SK-N-SH (cell line): ENCODE measurements around the gene LRRC46. TPM values are rescaled to one million over a fixed set of nuclear protein-coding genes. Genes with fewer than 3 reads are reported as not detected.

Experiments
- CTCF ChIA-PET: fragments of 300-600, 350-600 bp; formaldehyde crosslinking; extraction: SDS; loops from one replicate; lab custom pipeline; 2021; lab: Yijun Ruan, JAX
- POLR2A ChIA-PET: fragments of 350-600 bp; sonication (Branson Sonifier 250); formaldehyde crosslinking; extraction: SDS; loops from one replicate; lab custom pipeline; 2020; ENCODE audit warnings: antibody characterized with exemption, inconsistent platforms; lab: Yijun Ruan, JAX
- DNase-seq: peaks from one replicate; pipeline ENCODE4 v3.0.0; 2012
- H2AFZ ChIP-seq: fragments of 200-600 bp; sonication (generic); 2 replicates; pipeline ENCODE4 v1.8.1; 2016; ENCODE audit warnings: antibody characterized with exemption, mild to moderate bottlenecking, low read depth
- H3F3A ChIP-seq: fragments of 200-600 bp; sonication (generic); replicated peaks from 2 replicates; pipeline ENCODE3; 2016; ENCODE audit warnings: antibody characterized with exemption, mild to moderate bottlenecking; ENCODE audit not compliant: insufficient read depth
- H3K27ac ChIP-seq, 2 experiments: fragments of 200-500 bp in 1 of 2; fragments of 200-600 bp in 1 of 2; sonication (Bioruptor generic) in 1 of 2; sonication (generic), shearing (Covaris generic) in 1 of 2; 2 replicates each; pipeline versions ENCODE4 v1.5.1 to v1.6.1; 2014 to 2016; ENCODE audit warnings: low read depth in 2 of 2, inconsistent platforms in 1 of 2, low read length in 1 of 2, mild to moderate bottlenecking in 1 of 2, mixed read lengths in 1 of 2
- H3K27me3 ChIP-seq: fragments of 200-600 bp; sonication (generic), shearing (Covaris generic); 2 replicates; pipeline ENCODE4 v1.6.1; 2016; ENCODE audit warnings: mixed run types; ENCODE audit not compliant: insufficient read depth
- H3K36me3 ChIP-seq, 2 experiments: fragments of 200-500 bp in 1 of 2; fragments of 200-600 bp in 1 of 2; sonication (Bioruptor generic) in 1 of 2; sonication (generic) in 1 of 2; replicated peaks in 1 of 2; 2 replicates each; pipeline versions ENCODE3 to v1.5.1; 2014 to 2016; ENCODE audit warnings: low read length in 1 of 2, mild to moderate bottlenecking in 1 of 2; ENCODE audit not compliant: insufficient read depth in 2 of 2, control insufficient read depth in 1 of 2
- H3K4me1 ChIP-seq, 2 experiments: fragments of 200-500 bp in 1 of 2; fragments of 200-600 bp in 1 of 2; sonication (Bioruptor generic) in 1 of 2; sonication (generic), shearing (Covaris generic) in 1 of 2; 2 replicates each; pipeline versions ENCODE4 v1.5.1 to v1.6.1; 2014 to 2016; ENCODE audit warnings: low read depth in 1 of 2, low read length in 1 of 2, mixed run types in 1 of 2; ENCODE audit not compliant: insufficient read depth in 2 of 2, control insufficient read depth in 1 of 2
- H3K4me2 ChIP-seq: fragments of 200-600 bp; sonication (generic), shearing (Covaris generic); 2 replicates; pipeline ENCODE4 v1.6.1; 2017; ENCODE audit warnings: mixed run types
- H3K4me3 ChIP-seq, 2 experiments: fragments of 200-500 bp in 1 of 2; fragments of 200-600 bp in 1 of 2; sonication (Bioruptor generic) in 1 of 2; sonication (generic), shearing (Covaris generic) in 1 of 2; 2 replicates each; pipeline versions ENCODE4 v1.5.1 to v1.8.1; 2014 to 2016; ENCODE audit warnings: low read depth in 2 of 2, inconsistent platforms in 1 of 2, low read length in 1 of 2, mild to moderate bottlenecking in 1 of 2, mixed read lengths in 1 of 2, moderate library complexity in 1 of 2
- H3K79me2 ChIP-seq: fragments of 200-600 bp; sonication (generic); 2 replicates; pipeline ENCODE4 v1.8.1; 2017; ENCODE audit warnings: mild to moderate bottlenecking; ENCODE audit not compliant: insufficient read depth
- H3K9ac ChIP-seq: fragments of 200-600 bp; sonication (generic); 2 replicates; pipeline ENCODE4 v1.6.1; 2017; ENCODE audit warnings: mixed run types
- H3K9me2 ChIP-seq: fragments of 200-600 bp; sonication (generic); 2 replicates; pipeline ENCODE4 v1.6.1; 2017; ENCODE audit warnings: mixed run types
- H3K9me3 ChIP-seq: fragments of 200-600 bp; sonication (generic); 2 replicates; pipeline ENCODE4 v1.6.1; 2017; ENCODE audit warnings: mixed run types, mild to moderate bottlenecking, moderate library complexity
- H4K20me1 ChIP-seq: fragments of 200-600 bp; sonication (generic); 2 replicates; pipeline ENCODE4 v1.6.1; 2017; ENCODE audit warnings: mild to moderate bottlenecking, mixed run types; ENCODE audit not compliant: insufficient read depth
- FOSL2 ChIP-seq: IDR thresholded peaks from 2 replicates; pipeline ENCODE4 v1.4.0; 2012; ENCODE audit warnings: low read depth, mild to moderate bottlenecking, moderate library complexity, borderline replicate concordance
- FOXM1 ChIP-seq: IDR thresholded peaks from 2 replicates; pipeline ENCODE4 v1.4.0; 2012; ENCODE audit warnings: low read depth, mild to moderate bottlenecking
- GABPA ChIP-seq: IDR thresholded peaks from 2 replicates; pipeline ENCODE4 v1.4.0; 2012; ENCODE audit warnings: low read depth, mild to moderate bottlenecking
- MAX ChIP-seq: IDR thresholded peaks from 2 replicates; pipeline ENCODE4 v1.4.0; 2012; ENCODE audit warnings: low read depth
- REST ChIP-seq: IDR thresholded peaks from 2 replicates; pipeline ENCODE4 v1.6.1; 2012; ENCODE audit warnings: mild to moderate bottlenecking, low read depth, low read length, moderate library complexity
- USF2 ChIP-seq: fragments of 150-350 bp; IDR thresholded peaks from 2 replicates; pipeline ENCODE4 v1.6.1; 2017; ENCODE audit warnings: antibody characterized with exemption, low read length, low read depth, borderline replicate concordance
- WGBS: methylation state at CpG from one replicate; pipeline ENCODE4 v1.1.6; 2017; ENCODE audit warnings: low lambda C conversion rate; 5-methylcytosine and 5-hydroxymethylcytosine counted together
- polyA plus RNA-seq, 3 experiments: library from polyadenylated mRNA; depleted of rRNA; stranded (reverse); fragments of >200 nt; gene quantifications; 2 replicates each; pipeline ENCODE4 v1.2.3, GENCODE V29; 2012
- TF ChIP-seq, protein P1 (sequence below): IDR thresholded peaks from 2 replicates; pipeline ENCODE4; 2012
- TF ChIP-seq, protein P2 (sequence below): fragments of 150-350 bp; IDR thresholded peaks from 2 replicates; pipeline ENCODE4 v1.6.1; 2016; ENCODE audit warnings: mild to moderate bottlenecking, low read depth, low read length
- TF ChIP-seq, protein P3 (sequence below): IDR thresholded peaks from 2 replicates; pipeline ENCODE4 v1.4.0; 2012; ENCODE audit warnings: low read depth, borderline replicate concordance

Gene LRRC46
- polyA plus RNA-seq, 1 of the 3 experiments (the other 2 are of a cell fraction), result 1.6 TPM

- no peak for TF ChIP-seq USF2
- TF ChIP-seq, protein P1, sequence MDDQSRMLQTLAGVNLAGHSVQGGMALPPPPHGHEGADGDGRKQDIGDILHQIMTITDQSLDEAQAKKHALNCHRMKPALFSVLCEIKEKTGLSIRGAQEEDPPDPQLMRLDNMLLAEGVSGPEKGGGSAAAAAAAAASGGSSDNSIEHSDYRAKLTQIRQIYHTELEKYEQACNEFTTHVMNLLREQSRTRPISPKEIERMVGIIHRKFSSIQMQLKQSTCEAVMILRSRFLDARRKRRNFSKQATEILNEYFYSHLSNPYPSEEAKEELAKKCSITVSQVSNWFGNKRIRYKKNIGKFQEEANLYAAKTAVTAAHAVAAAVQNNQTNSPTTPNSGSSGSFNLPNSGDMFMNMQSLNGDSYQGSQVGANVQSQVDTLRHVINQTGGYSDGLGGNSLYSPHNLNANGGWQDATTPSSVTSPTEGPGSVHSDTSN, result no peak
Measured at GRCh38 chr17:47813512-47814031, 17.9 kb upstream of the LRRC46 start (continued).

DNA sequence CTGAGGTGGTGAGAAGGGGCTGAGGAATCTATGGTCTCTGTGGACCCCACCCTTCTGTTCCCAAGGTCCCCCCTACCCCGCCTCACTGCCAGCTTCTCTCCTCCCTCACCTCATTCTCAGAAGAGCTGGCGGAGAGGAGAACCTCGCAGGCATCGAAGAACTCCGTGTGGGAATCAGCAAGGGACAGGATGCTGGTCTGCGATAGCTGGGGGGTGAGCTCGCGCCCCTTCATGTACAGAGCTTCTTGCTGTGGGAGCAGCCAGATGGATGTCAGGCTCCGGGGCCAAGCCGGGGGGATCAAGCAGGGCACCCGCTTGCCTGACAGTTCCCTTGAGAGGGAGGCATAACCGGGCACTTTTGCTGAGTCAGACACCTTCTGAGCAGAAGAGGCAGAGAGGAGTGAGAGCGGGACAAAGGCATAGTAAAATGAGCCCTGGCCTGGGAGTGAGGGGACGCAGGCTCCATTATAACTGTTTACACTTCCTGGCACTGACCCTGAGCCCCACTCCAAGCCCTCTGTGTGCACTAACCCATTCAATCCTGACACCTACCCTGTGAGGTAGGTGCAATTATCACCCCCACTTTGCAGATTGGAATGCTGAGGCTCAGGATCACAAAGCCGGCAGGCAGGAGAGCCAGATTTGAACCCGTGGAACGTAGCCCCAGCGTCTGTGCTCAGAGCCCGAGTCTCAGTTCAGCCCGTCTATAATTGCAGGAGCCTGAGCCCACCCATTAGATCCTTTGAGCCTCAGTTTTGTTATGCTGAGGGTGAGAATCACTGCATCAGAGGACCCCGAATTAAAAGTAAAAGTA, 16.2 kb upstream of the LRRC46 start:
- Histone ChIP-seq H3K9ac (no peak overlapping the region), H3K27ac (no peak overlapping the region), H3K9me3 (no peaks in the 10 kb centered on the region), H3K4me2 (no peak overlapping the region), H3K36me3 (peaks cover 4 to 69% of the 10 kb centered on the region in 2 experiments), H2AFZ (no peak overlapping the region), H3F3A (peaks cover 5% of the 10 kb centered on the region), H3K4me1 (peaks cover 0 to 5% of the 10 kb centered on the region in 2 experiments; a peak in 1 of 4 replicates), H4K20me1 (0 out of 2 replicates have a peak, but pooled peaks cover 6% of the 10 kb centered on the region), H3K79me2 (peaks cover under 1% of the 10 kb centered on the region; the same call in 1 of the 2 replicates), H3K4me3 (no peak overlapping the region), H3K27me3 (no peaks in the 10 kb centered on the region), H3K9me2 (no peaks in the 10 kb centered on the region)
- ChIA-PET POLR2A (interaction anchor here (1.1 kb wide), 1 partner anchor 16 kb away, joined by 3 read pairs; the partner anchor contains the start of genes LRRC46 and MRPL10), CTCF (interaction anchor here (1.4 to 1.7 kb wide), 4 partner anchors 13 to 117 kb away, joined by 5 to 12 read pairs (median 6); partner anchors contain the start of gene SCRN2)
- TF ChIP-seq MAX, result no peak
- no peak for TF ChIP-seq GABPA
- TF ChIP-seq FOXM1, result no peak
- TF ChIP-seq, protein P2, sequence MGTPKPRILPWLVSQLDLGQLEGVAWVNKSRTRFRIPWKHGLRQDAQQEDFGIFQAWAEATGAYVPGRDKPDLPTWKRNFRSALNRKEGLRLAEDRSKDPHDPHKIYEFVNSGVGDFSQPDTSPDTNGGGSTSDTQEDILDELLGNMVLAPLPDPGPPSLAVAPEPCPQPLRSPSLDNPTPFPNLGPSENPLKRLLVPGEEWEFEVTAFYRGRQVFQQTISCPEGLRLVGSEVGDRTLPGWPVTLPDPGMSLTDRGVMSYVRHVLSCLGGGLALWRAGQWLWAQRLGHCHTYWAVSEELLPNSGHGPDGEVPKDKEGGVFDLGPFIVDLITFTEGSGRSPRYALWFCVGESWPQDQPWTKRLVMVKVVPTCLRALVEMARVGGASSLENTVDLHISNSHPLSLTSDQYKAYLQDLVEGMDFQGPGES, result no peak
- no peak for TF ChIP-seq REST
- TF ChIP-seq, protein P3, sequence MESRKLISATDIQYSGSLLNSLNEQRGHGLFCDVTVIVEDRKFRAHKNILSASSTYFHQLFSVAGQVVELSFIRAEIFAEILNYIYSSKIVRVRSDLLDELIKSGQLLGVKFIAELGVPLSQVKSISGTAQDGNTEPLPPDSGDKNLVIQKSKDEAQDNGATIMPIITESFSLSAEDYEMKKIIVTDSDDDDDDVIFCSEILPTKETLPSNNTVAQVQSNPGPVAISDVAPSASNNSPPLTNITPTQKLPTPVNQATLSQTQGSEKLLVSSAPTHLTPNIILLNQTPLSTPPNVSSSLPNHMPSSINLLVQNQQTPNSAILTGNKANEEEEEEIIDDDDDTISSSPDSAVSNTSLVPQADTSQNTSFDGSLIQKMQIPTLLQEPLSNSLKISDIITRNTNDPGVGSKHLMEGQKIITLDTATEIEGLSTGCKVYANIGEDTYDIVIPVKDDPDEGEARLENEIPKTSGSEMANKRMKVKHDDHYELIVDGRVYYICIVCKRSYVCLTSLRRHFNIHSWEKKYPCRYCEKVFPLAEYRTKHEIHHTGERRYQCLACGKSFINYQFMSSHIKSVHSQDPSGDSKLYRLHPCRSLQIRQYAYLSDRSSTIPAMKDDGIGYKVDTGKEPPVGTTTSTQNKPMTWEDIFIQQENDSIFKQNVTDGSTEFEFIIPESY, result no peak
- TF ChIP-seq USF2, result no peak
- no peak for TF ChIP-seq FOSL2
- 89% methylated on average over 16 of the region's 21 CpGs for WGBS
- DNase-seq, result no peak
